T-helper 2 cell (primary cell): Measurements from ENCODE around the gene CD69.
"Not testable (repeated sequence)": the region's sequence is repeated elsewhere in the genome, so short reads cannot be mapped to it uniquely, and the experiment has no call there.

ENCODE experiments used
- DNase-seq, 5 experiments: peaks; one replicate each; pipeline versions ENCODE4 v3.0.0 to v3.0.0-alpha.2; 2012 to 2022

The CD69 gene

DNA sequence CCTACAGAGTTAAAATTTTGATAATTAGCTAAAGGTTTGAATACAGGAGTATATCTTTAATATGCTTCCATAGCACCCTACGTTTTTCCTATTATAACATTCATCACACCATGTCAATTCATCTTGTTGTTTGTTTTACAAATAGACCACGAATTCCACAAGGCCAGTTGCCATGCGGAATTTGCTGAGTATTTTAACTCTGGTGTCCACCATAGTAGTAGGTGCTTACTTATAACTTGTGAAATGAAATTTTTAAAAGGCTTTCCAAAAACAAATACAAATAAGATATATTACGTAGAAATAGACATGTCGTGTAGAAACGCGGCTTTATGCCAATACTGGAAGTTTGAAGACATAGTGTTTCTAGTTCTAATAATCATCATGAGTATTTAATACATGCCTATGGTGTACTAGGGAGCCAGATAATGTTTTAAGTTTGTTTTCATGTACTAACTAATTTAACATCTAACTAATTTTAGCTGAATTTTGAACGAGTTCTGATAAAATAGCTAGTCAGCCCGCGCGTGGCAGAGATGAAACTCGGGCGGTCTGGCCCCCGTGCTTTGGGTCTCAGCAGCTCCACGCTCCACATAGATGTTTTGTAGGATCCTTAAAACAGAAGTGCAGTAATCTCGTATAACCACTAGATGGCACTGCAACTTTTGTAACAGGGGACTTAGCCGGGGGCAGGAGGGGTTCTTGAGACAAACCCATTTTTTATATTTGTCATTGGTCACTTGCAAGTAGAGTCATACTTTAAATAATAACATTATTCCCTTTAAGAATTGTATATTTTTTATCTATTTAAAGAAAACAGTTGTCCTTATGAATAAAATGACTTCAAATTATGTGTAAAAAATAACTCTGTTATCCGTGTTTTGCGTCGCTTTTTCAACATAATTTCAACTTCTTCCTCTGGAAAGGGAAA, 10.2 kb downstream of the CD69 start:
- DNase-seq = peak in 3 of 5 experiments; percentile 32 to 82 (median 64)

DNA sequence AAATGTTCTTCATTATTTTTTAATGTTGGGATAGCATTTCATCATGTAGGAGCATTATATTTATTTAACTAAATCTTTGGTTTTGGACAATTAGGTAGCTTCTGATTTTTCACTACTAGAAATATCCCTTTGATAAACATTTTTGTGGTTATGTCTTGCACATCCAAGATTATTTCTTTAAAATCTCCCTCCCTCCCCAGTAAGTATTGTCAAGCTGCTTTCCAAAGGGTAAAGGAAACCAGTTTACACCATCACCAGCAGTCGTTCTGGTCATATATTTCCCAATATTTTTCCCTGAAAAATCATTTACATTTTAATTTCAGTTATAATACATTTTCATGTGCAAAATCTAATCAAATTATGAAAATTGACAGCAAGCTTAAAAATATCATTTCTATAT, 11.1 kb downstream of the CD69 start:
- no peak for DNase-seq

DNA sequence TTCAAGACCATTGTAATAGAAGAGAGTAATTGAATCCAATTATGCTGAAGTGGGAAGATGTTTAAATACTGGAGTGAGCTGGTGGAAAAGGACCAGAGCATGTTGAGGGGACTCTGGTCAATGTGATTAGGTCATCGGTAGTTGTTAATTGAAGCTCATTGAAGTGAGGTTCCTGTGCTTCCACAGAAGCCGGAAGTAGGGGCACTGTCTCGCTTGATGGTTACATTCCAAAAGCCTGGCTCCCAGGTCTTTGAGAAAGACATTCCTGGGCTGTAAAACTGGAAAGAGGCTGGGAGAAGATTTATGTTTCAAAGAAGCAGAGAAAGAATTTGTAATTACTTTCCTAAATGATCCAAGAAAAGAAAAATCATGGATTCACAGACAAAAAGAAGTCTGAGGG, 15.5 kb downstream of the CD69 start:
- DNase-seq = no peak

DNA sequence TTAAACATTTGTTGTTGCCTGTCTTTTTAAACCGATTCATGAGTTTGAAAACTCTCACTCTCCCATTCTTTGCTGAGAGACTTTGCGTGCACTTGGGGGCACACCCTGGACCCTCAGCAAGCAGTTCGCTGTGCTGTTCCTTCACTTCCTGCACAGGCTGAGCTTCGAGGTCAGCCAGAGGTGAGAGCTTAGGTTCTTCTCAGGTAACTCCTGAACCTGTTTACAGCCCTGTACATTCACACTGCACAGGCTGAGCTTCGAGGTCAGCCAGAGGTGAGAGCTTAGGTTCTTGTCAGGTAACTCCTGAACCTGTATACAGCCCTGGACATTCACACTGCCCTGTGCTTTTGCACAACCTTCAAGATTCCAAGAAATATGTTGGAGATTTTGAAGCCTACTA, 18.0 kb downstream of the CD69 start:
- peak in 3 of 5 experiments; percentile 17 to 87 (median 47) for DNase-seq

DNA sequence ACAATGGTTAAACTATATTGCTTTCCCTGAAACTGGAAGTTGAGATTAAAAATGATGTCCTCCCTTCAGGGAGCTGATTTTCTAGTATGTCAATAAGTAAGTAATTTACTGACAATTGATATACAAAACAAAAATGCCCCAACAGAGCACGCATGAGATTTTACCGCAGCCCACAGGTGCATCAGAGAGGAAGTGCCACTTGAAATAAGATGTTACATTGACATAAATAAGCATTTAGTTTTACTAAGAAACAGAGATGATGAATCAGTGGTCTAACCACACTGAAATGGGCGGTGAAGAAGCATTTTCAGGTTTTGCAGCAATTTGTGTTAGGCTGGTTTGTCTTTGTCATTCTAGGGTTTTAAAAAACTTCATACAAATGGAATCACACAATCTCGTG, 19.0 kb downstream of the CD69 start:
- DNase-seq = peak in 4 of 5 experiments; percentile 46 to 99 (median 78)

DNA sequence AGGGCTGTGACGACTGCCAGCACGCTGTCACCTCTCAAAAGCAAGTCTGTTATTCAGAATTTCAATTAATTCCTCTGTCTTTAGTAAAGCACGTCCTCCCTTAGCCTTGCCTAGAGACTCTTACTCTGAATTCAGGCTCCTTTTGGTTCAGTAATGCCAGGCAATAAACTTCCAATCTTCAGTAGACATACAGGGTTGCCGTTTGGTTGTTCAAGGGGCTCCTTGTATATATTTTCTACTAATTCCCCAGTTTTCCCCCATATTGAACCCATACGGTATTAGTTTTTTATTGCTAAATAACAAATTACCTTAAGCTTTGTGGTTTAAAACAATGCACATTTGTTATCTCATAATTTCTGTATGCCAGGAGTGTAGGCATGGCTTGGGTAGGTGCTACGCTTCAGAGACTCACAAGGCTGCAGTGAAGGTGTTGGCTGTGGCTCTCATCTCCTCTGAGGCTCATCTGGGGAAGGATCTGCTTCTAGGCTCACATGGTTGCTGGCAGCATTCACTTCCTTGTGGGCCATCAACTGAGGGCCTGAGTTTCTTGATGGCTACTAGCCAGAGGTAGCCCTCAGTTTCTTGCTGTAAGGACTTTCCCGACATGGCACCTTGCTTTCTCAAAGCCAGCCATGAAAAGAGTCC, 20.5 kb downstream of the CD69 start:
- DNase-seq = peak in 1 of 5 experiments; percentile 80

DNA sequence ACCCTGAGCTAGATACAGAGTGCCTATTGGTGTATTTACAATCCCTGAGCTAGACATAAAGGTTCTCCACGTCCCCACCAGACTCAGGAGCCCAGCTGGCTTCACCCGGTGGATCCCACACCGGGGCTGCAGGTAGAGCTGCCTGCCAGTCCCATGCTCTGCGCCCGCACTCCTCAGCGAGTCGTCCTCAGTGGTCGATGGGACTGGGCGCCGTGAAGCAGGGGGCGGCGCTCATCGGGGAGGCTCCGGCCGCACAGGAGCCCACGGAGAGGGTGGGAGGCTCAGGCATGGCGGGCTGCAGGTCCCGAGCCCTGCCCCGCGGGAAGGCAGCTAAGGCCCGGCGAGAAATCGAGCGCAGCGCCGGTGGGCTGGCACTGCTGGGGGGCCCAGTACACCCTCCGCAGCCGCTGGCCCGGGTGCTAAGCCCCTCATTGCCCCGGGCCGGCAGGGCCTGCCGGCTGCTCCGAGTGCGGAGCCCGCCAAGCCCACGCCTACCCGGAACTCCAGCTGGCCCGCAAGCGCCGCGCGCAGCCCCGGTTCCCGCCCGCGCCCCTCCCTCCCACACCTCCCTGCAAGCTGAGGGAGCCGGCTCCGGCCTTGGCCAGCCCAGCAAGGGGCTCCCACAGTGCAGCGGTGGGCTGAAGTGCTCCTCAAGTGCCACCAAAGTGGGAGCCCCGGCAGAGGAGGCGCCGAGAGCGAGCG, 21.1 kb downstream of the CD69 start:
- not testable (repeated sequence) for DNase-seq

DNA sequence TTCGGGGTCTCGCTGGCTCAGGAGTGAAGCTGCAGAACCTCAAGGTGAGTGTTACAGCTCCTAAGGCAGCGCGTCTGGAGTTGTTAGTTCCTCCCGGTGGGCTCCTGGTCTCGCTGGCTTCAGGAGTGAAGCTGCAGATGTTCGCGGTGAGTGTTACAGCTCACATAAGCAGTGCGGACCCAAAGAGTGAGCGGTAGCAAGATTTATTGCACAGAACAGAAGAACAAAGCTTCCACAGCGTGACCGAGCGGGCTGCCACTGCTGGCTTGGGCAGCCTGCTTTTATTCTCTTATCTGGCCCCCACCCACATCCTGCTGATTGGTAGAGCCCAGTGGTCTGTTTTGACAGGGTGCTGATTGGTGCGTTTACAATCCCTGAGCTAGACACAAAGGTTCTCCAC, 21.8 kb downstream of the CD69 start:
- peak in 1 of 5 experiments; percentile 41 for DNase-seq

DNA sequence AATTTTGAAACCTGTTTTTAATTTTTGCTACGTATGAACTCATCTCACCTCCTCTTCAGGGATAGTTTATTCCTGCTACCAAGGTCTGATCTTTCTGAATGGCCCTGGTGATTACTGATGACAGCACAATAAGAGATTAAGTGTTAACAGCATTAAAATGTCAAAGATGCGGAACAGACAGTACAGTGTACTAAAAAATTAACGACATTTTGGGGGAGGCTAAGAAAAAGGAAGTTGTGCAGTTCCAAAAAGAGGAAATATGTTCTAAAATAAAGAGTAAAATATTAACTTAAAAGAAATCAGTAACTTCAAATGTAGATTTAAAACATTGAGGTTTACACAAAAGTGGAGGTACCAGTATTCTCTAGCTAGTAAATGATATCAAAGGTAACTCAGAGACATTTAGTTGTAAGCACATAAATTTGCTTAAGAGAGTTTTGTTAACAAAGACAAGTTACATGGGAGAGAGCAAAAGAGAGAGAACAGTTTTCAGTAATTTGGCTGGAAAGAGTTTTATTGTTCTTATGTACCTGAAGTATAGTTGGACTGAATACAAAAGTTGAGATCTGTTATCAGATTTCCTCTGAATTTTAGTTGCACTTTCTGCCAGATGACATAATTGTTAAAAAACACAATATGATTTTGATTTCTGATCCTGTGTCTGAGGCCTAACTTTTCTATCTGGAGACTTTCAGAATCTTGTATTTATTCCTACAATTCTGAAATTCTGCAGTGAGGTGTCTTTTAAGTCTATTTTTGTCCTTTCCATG, 23.6 kb downstream of the CD69 start:
- peak in 1 of 5 experiments; percentile 82 for DNase-seq

DNA sequence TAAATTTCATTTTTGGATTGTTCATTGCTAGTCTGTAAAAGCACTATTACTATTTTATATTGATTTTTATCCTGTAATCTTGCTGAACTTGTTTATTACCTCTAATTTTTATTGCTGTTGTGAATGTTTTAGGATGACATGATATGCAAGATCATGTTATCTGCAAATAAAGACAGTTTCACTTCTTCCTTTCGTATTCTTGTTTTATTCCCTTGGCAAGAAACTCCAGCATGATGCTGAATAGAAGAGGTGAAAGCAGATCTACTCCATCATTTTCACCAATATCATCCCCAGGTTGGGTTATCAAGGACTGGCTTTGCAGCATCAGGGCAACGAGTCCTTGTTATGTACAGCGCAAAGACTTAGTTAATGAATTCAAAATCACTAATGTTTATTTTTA, 25.1 kb downstream of the CD69 start:
- DNase-seq = no peak

DNA sequence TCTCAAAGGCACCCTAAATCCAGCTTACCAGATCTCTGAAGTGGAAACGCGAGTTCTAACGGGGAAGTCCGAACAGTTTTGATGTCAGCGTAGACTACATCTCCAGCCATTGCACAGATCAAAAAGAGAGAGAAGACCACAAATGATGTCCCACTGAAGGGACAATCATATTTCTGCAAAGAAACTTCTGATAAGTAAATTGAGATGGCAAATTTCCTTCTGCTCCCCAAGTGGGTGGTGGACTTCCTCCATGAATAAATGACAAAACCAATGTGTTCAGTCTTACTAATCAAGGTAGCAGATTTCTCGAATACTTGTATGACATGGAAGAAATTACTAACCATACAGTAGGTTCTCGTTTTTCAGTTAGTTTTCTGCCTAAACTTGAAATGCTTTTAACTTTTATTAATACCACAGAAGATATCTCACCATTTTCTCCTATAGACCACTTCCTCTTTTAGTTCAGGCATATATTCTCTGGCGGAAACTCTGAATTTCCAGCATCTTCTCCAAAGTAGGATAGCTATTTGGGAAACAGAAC, 27.7 kb downstream of the CD69 start, which contains the start of gene CLECL1:
Gene CLECL1, minus strand, starts transcription at position 177 of the 541 bp plus-strand sequence.
- DNase-seq = peak in 1 of 5 experiments; percentile 67

DNA sequence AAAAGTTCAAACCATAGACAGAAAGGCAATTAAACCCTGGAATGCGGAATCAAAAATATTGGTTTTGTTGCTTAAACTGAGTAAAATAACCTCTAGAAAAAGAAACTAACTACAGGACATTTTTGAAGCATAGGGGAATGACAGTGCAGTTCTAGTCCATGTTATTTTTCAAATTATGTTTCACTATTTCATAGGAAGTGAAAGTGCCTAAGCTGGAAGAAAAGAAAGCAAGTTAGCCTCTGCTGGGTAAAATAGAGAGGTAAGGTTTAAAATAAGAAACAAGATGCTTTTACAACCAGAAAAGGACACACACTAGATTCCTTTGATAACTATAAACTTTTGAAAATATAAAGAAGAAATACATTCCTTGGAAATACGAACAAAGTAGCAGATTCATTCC, 28.9 kb downstream of the CD69 start:
- peak in 1 of 5 experiments; percentile 66 for DNase-seq

DNA sequence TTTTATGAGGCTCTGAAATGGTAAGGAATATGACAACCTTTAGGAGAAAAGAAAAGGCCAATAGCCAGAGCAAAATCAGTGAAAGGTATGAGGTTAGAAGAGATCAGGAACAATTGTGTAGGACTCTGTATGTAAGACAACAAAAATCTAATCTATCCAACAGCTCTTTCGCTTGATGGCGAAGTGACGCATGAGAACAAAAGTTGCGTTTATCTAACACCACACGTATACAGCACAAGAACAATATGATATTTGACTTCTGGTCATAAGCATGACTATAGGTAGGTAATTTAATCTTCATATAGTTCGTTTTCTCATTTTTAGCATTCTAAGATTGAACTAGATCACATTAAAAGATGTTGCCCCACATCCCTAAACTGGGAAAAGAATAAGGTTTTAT, 29.3 kb downstream of the CD69 start:
- peak in 1 of 5 experiments; percentile 70 for DNase-seq

DNA sequence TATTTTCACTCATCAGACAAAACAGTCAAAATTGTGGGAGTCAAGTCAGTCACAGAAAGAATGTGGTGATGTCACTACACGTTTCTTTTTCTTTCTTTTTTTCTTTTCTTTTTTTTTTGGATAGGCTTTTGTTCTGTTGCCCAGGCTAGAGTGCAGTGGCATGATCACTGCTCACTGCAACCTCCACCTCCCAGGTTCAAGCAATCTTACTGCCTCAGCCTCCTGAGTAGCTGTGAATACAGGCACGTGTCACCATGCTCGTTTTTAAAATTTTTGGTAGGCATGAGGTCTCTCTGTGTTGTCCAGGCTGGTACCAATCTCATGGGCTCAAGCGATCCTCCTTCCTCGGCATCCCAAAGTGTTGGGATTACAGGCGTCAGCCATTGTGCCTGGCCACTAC, 30.1 kb downstream of the CD69 start:
- DNase-seq = peak in 1 of 5 experiments; percentile 58

DNA sequence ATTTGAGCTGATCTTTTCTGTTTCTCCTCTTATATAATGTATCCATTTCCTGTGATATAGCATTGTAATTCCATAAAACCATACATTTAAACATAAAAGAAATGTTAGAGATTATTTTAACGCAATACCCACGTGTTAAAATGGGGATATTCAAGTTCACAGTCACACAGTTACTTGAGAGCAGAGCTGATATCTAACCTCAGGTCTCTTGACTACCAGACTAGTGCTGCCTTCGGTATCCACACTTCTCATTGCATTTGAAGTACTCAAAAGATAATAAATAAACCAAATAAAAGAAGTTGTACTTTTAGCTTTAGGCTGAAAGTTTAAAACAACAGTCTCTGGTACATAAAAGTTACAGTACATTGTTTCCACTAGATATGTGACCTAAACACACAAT, 30.7 kb downstream of the CD69 start:
- peak in 1 of 5 experiments; percentile 66 for DNase-seq

DNA sequence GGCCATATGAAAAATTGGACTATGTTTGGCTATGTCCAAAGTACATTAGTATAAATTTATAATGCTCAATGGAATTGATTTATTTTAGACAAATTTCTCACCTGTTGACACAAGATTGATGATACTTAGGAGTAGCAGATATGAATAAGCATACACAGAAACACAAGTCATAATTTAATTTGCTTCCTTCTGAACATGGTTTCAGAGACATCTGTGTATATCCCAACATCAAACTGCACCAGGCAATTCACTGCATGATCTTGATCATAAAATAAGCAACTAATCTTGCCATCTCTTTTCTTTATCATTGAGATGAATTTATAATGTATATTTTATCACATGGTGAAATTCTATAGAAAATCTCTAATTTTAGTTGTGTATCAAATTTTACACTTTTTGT, 31.6 kb downstream of the CD69 start:
- no peak for DNase-seq

DNA sequence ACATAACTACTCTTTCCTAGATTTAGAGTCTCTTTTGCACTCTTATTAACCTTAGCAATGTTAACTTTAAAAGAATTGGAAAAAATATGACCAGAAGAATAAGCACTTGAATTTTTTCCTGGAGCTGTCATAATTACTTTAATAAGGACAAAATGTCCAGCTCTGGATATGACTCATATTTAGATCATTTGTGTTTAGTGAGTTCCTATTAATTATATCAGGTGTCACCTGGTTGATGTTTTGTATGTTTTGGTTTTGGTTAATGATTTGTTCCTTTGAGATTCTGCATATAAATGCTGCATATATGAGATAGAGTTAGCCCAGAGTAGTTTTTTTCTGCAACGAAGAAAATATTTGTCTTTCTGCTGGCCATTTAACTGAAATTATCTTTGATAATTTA, 32.9 kb downstream of the CD69 start:
- DNase-seq = no peak

DNA sequence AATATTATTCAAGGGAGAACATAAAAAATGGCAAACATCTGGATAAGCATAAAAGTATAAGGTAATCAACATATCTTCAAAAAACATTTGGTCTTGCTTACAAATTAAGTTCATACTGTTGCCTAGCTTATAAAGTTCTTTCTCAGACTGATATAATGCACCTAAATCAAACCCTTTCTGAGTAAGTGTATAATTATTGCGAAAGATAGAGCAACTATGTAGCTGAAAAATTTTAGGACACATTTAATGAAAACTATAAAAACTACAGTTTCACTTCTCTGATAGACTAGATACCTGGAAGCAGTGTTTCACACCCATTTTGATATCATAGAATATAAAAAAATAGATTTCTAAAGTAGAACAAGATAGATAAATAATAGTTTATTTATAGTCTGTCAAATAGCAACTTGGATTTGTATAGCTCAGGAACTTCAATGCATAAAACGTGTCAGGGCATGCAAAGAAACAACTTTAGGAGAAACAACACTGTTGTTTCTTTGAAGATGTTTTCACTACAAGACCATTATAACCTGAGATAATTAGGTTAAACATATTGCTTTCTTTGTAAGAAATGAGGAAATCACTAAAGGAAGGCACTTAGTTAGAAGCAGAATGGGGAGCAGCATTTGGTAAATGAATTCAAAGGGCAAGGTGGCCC, 35.4 kb downstream of the CD69 start:
- DNase-seq = no peak

DNA sequence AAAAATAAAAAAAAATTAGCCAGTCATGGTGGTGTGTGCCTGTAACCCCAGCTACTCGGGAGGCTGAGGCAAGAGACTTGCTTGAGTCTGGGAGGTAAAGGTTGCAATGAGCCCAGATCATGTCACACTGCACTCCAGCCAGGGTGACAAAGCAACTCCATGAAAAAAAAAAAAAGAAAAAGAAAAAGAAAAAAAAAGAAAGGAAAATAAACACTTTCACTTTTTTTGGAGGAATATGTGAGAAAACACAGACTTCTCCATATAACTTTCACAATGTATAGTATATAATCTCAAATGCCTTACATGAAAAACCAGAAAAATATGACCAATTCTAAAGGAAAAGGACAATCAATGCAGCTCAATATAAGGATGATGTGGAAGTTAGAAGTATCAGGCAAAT, 36.7 kb downstream of the CD69 start:
- DNase-seq = no peak

DNA sequence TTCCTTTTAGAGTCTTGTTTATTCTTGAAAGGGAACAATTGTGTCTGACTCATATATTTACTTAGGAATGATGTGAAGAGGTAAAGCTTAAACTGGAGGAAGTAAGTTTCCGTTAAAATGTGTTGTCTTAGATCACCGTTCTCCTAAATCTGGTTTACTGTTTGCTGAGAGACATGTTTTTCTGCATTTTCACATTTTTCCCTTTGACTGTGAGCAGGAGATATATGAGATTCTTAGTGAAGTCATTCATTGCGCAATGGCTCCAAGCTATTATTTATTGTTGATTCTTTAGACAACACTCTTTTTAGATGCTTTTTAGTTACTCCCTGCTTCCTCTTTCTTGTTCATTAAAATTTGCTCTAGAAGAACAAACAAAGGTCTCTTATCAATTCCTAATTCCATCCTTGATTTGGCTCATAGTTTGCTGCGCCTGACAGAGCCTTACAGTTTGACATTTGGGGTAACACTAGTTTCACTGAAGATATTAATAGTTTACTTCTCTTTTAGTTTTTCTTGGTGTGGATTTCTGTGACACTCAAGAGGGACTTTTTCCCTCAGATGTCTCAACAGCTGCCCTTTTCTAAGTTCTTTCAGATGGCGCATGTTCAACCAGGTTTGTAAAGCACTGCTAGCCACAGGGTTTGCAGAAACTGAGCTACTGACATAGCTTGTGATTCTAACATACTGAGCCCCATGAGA, 39.2 kb downstream of the CD69 start:
- DNase-seq = no peak

DNA sequence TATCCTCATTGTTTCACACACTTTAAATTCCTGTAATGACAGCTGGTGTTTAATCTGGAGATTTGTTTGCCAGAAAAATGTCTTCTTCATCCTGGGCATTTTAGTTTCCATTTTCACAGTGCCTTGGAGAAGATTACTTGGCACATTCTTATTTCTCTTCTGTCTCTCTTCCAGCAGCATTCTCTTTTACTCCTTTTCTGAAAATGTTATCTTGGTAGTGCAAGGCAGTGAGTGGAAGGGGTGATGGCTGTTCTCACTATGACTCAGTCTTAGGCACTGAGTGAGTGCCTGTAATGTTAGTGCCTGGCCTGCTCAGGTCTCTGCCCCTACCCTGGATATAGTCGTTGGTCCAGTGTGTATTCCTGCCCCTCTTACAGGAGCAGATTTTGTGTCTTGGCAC, 40.9 kb downstream of the CD69 start:
- peak in 1 of 5 experiments; percentile 64 for DNase-seq
